Karpas-422 (cell line): ENCODE data around the gene PTPN23. TPM values are rescaled to one million over a fixed set of nuclear protein-coding genes. Genes with fewer than 3 reads are reported as not detected.

Source experiments
- DNase-seq: peaks from one replicate; pipeline ENCODE4 v3.0.0-alpha.2; 2015
- H2AFZ ChIP-seq: fragments of 200-600 bp; sonication (generic); 2 replicates; pipeline ENCODE4 v1.6.1; 2014; ENCODE audit warnings: antibody characterized with exemption, low read length, mixed read lengths
- H3K27ac ChIP-seq: fragments of 200-600 bp; sonication (generic); 2 replicates; pipeline ENCODE4 v1.5.1; 2014; ENCODE audit warnings: mild to moderate bottlenecking, low read length, moderate library complexity
- H3K27me3 ChIP-seq: fragments of 200-600 bp; sonication (generic); 2 replicates; pipeline ENCODE4 v1.6.1; 2014; ENCODE audit warnings: low read length, mixed read lengths
- H3K36me3 ChIP-seq: fragments of 200-600 bp; sonication (generic); 2 replicates; pipeline ENCODE4 v1.6.1; 2014; ENCODE audit warnings: low read length, mixed read lengths; ENCODE audit not compliant: insufficient read depth
- H3K4me1 ChIP-seq: fragments of 200-600 bp; sonication (generic); 2 replicates; pipeline ENCODE4 v1.6.1; 2014; ENCODE audit warnings: mild to moderate bottlenecking, low read length, mixed read lengths
- H3K4me2 ChIP-seq: fragments of 200-600 bp; sonication (generic); 2 replicates; pipeline ENCODE4 v1.6.1; 2014; ENCODE audit warnings: low read length, low read depth, mild to moderate bottlenecking; ENCODE audit not compliant: poor library complexity, severe bottlenecking
- H3K4me3 ChIP-seq: fragments of 200-600 bp; sonication (generic); 2 replicates; pipeline ENCODE4 v1.5.1; 2014; ENCODE audit warnings: mild to moderate bottlenecking, antibody characterized with exemption, low read length, mixed read lengths
- H3K79me2 ChIP-seq: fragments of 200-600 bp; sonication (generic); 2 replicates; pipeline ENCODE4 v1.6.1; 2014; ENCODE audit warnings: mild to moderate bottlenecking, low read length, mixed read lengths
- H3K9ac ChIP-seq: fragments of 200-600 bp; sonication (generic); 2 replicates; pipeline ENCODE4 v1.6.0; 2014; ENCODE audit warnings: low read length
- H3K9me2 ChIP-seq: fragments of 200-600 bp; sonication (generic), shearing (Covaris generic); replicated peaks from 2 replicates; pipeline ENCODE4 v1.6.0; 2014; ENCODE audit warnings: mild to moderate bottlenecking, low read length, moderate library complexity; ENCODE audit not compliant: insufficient read depth
- H3K9me3 ChIP-seq: fragments of 300-700, 200-600 bp; sonication (generic); 2 replicates; pipeline ENCODE4 v1.6.1; 2014; ENCODE audit warnings: low read length, mixed read lengths
- H4K20me1 ChIP-seq: fragments of 200-600 bp; sonication (generic); 2 replicates; pipeline ENCODE4 v1.6.1; 2014; ENCODE audit warnings: mild to moderate bottlenecking, antibody characterized with exemption, low read length, low read depth; ENCODE audit not compliant: insufficient read depth
- total RNA-seq: library from RNA; depleted of rRNA; stranded (reverse); fragments of >200 nt; shearing (Covaris generic); gene quantifications from 2 replicates; pipeline ENCODE4 v1.2.3, GENCODE V29; 2014; ENCODE audit warnings: low replicate concordance; rRNA removed

PTPN23 gene, protein sequence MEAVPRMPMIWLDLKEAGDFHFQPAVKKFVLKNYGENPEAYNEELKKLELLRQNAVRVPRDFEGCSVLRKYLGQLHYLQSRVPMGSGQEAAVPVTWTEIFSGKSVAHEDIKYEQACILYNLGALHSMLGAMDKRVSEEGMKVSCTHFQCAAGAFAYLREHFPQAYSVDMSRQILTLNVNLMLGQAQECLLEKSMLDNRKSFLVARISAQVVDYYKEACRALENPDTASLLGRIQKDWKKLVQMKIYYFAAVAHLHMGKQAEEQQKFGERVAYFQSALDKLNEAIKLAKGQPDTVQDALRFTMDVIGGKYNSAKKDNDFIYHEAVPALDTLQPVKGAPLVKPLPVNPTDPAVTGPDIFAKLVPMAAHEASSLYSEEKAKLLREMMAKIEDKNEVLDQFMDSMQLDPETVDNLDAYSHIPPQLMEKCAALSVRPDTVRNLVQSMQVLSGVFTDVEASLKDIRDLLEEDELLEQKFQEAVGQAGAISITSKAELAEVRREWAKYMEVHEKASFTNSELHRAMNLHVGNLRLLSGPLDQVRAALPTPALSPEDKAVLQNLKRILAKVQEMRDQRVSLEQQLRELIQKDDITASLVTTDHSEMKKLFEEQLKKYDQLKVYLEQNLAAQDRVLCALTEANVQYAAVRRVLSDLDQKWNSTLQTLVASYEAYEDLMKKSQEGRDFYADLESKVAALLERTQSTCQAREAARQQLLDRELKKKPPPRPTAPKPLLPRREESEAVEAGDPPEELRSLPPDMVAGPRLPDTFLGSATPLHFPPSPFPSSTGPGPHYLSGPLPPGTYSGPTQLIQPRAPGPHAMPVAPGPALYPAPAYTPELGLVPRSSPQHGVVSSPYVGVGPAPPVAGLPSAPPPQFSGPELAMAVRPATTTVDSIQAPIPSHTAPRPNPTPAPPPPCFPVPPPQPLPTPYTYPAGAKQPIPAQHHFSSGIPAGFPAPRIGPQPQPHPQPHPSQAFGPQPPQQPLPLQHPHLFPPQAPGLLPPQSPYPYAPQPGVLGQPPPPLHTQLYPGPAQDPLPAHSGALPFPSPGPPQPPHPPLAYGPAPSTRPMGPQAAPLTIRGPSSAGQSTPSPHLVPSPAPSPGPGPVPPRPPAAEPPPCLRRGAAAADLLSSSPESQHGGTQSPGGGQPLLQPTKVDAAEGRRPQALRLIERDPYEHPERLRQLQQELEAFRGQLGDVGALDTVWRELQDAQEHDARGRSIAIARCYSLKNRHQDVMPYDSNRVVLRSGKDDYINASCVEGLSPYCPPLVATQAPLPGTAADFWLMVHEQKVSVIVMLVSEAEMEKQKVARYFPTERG (N-terminal part only)
- total RNA-seq, result 7.9 and 25.5 TPM in 2 replicates

DNA sequence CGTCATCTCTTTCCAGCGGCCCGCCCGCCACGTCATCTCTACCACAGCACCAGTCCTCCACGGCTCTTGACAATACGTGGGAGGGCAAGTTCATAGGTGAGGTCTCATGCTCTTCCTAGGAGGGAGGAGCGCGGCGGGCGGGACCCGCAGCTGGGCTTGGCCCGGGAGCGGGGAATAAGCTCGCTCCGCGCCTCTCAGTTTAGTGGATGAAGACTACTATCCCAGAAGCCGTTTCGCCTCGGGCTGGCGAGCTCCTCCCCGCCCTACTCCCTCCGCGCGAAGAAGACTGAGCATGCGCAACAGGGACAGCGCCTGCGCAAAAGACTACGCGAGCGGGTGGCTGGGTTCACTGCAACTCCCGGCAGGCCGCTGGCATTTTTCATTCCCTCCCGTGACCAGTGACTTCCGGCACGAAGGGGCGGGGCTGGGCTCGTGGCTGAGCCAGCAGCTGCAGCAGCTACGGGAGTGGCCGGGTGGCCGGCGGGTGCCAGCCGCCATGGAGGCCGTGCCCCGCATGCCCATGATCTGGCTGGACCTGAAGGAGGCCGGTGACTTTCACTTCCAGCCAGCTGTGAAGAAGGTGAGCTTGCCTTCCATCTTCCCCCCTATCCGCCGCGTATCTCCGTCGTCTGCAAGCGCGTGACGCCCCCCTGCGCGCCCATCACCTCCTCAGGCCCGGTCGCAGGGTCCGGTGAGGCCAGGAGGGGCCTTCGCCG lies at the start of gene PTPN23:
Gene PTPN23 (plus strand): TSS at position 421 of the 716 bp plus-strand sequence. CDS start 76 bp downstream, at position 497.
- peak; percentile 99 for DNase-seq
- Histone ChIP-seq H3K27me3 (no peaks in the 10 kb centered on the region), H3K9me3 (no peaks in the 10 kb centered on the region), H2AFZ (peak within 1 kb of the TSS; percentile 44; the same call in 1 of the 2 replicates), H3K79me2 (peaks cover 55% of the 10 kb centered on the region), H3K36me3 (no peaks in the 10 kb centered on the region), H3K9ac (peak within 1 kb of the TSS; percentile 89), H3K4me1 (peaks cover 38% of the 10 kb centered on the region), H4K20me1 (peaks cover 16% of the 10 kb centered on the region), H3K4me3 (peak within 1 kb of the TSS; percentile 88), H3K4me2 (peak within 1 kb of the TSS; percentile 94), H3K27ac (peak within 1 kb of the TSS; percentile 77), H3K9me2 (no peaks in the 10 kb centered on the region)

DNA sequence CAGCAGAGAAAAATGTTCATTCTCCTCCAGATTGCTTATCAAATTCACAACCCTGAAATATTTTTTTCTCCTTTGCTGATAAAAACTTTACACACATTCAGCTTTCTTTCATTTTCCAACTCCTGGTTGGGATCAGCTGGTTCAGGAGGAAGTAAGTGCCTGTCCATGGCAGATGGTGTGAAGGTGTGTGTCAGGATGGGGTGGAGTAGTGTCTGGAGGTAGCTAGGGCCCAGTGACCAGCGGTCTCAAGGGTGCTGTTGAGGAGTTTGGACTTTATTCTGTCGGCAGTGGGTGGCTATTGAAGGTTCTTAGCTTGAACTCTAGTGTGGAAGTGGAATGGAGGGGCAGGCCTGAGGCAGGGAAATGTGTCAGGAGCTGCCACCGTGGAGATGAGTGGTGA lies 46.9 kb upstream of the PTPN23 start:
- no peaks in the 10 kb centered on the region for H3K4me1 ChIP-seq

DNA sequence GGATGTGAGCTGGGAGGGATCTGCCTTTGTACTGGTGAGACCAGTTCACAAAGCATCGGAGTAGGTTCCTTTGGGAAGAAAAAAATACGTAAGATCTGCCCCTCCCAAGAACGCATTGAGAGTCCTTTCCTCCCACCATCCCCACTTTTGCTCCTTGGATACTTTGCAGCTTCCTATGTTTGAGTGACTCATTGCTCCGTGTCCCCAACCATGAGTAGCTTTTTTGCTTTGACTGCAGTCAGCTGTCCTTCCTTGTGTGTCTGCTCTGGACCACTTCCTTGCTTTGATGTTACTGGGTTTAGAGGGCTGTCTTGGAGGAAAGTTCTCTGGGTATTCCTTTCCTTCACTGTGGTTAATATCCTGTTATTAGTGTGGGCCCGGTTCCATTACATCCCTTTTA lies 43.2 kb upstream of the PTPN23 start:
- Histone ChIP-seq H3K36me3 (peaks cover 64% of the 10 kb centered on the region), H3K79me2 (0 out of 2 replicates have a peak, but pooled peaks cover 4% of the 10 kb centered on the region), H2AFZ (no peak overlapping the region), H3K4me3 (no peak overlapping the region), H3K27ac (no peak overlapping the region), H3K4me1 (no peaks in the 10 kb centered on the region), H3K9me3 (no peaks in the 10 kb centered on the region), H3K9ac (no peak overlapping the region), H3K9me2 (no peaks in the 10 kb centered on the region), H4K20me1 (no peaks in the 10 kb centered on the region), H3K27me3 (no peaks in the 10 kb centered on the region), H3K4me2 (no peak overlapping the region)
- DNase-seq, result no peak

More for the DNA sequence above, 46.9 kb upstream of the PTPN23 start:
- Histone ChIP-seq H3K4me2 (no peak overlapping the region), H3K27me3 (no peaks in the 10 kb centered on the region), H2AFZ (no peak overlapping the region), H3K4me3 (no peak overlapping the region), H3K27ac (no peak overlapping the region), H3K9me3 (no peaks in the 10 kb centered on the region), H4K20me1 (no peaks in the 10 kb centered on the region), H3K9me2 (no peaks in the 10 kb centered on the region), H3K79me2 (0 out of 2 replicates have a peak, but pooled peaks cover 4% of the 10 kb centered on the region), H3K9ac (no peak overlapping the region), H3K36me3 (peaks cover 59% of the 10 kb centered on the region)
- no peak for DNase-seq

DNA sequence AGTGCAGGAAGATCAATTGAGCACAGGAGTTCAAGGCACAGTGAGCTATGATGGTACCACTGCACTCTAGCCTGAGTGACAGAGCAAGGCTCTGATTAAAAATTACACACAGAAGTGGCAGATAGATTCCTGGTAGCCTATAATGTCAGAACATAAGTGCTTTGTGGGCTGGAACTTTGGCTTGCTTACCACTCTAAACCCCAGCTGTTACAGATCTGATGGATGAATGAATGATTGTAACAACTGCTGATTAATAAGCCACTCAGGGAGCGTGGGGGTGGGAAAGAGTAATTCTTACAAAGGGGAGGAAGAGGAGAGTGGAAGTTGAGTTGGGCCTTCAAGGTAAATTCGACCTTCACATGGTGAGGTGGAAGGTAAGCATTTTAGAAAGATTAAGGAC lies 40.9 kb upstream of the PTPN23 start:
- Histone ChIP-seq H3K27ac (no peak overlapping the region), H3K4me3 (no peak overlapping the region), H3K4me1 (peaks cover 9% of the 10 kb centered on the region), H3K27me3 (no peaks in the 10 kb centered on the region), H4K20me1 (no peaks in the 10 kb centered on the region), H3K9me3 (no peaks in the 10 kb centered on the region), H3K4me2 (no peak overlapping the region), H2AFZ (no peak overlapping the region), H3K9ac (no peak overlapping the region), H3K79me2 (no peaks in the 10 kb centered on the region), H3K9me2 (no peaks in the 10 kb centered on the region), H3K36me3 (peaks cover 56% of the 10 kb centered on the region)
- DNase-seq, result no peak

DNA sequence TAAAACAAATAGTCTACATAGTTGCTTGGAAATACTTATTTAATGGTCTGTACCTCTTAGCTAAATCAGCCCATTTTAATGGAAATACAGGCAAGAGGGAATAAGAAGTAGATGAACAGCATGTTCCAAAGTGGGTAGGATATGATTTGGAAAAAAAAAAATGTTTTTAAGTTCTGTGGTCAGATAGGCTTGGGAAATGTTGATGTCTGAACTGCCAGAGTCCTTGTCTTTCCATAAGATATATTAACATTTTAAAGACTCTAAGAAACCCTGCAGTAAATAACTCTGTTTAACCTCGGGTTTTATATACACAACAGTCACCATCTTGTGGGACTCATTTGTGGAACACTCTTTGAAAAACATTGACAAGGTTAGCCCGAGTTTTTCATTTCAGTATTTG lies 40.0 kb upstream of the PTPN23 start:
- H3K27ac ChIP-seq, result no peak overlapping the region
- H2AFZ ChIP-seq, result no peak overlapping the region
- no peak overlapping the region for H3K4me3 ChIP-seq
- H3K9me2 ChIP-seq, result no peaks in the 10 kb centered on the region
- no peak overlapping the region for H3K9ac ChIP-seq
- H3K36me3 ChIP-seq, result peaks cover 56% of the 10 kb centered on the region; the same call in 1 of the 2 replicates
- 0 out of 2 replicates have a peak, but pooled peaks cover 4% of the 10 kb centered on the region for H3K79me2 ChIP-seq
- no peaks in the 10 kb centered on the region for H3K9me3 ChIP-seq
- H3K27me3 ChIP-seq, result no peaks in the 10 kb centered on the region
- H3K4me2 ChIP-seq, result no peak overlapping the region
- DNase-seq, result no peak
- peaks cover 18% of the 10 kb centered on the region for H3K4me1 ChIP-seq
- H4K20me1 ChIP-seq, result no peaks in the 10 kb centered on the region

DNA sequence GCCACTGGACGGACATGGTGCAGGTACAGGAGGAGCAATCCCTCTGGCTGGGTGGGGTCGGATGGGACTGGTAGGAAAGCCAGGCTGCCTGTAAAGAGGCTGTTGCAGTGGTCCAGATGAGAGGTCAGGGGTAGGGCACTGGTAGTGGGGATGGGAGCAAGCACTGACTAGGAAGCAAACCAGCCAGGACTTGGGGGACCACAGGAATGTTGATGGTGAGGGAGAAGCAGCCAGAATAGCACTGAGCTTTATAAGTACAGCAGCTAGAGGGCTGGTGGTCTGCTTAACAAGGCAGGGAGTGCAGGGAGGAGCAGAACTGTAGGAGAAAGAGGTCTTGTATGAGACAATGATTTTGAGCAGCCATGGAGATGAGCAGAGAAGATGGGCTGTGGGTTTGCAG lies 38.7 kb upstream of the PTPN23 start:
- Histone ChIP-seq H2AFZ (no peak overlapping the region), H3K27ac (no peak overlapping the region), H3K36me3 (peaks cover 46% of the 10 kb centered on the region; the same call in 1 of the 2 replicates), H4K20me1 (no peaks in the 10 kb centered on the region), H3K4me2 (no peak overlapping the region), H3K9me3 (no peaks in the 10 kb centered on the region), H3K9ac (no peak overlapping the region), H3K27me3 (no peaks in the 10 kb centered on the region), H3K4me3 (no peak overlapping the region), H3K79me2 (0 out of 2 replicates have a peak, but pooled peaks cover 4% of the 10 kb centered on the region), H3K4me1 (peaks cover 31% of the 10 kb centered on the region), H3K9me2 (no peaks in the 10 kb centered on the region)
- no peak for DNase-seq

DNA sequence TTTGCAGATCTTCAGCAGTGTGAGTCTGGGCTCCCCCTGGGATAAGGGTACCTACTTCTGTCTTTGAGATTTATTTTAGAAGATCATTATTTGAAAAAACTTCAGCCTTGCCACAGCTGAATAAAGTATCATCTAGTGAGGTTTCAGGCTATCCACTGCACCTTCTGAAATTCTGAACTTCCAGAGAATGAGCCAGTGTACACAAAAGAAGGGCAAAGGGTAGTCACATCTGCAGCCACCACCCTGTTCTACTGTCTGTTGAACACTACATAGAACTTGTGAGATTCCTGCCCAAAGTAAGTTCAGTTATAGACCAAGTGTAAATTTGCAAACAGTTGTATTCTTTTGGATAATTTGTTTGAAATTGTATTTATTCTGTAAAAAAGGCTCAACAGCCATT lies 38.0 kb upstream of the PTPN23 start:
- H3K4me2 ChIP-seq, result no peak overlapping the region
- H3K79me2 ChIP-seq, result 0 out of 2 replicates have a peak, but pooled peaks cover 4% of the 10 kb centered on the region
- H4K20me1 ChIP-seq, result no peaks in the 10 kb centered on the region
- no peak for DNase-seq
- H3K9me2 ChIP-seq, result no peaks in the 10 kb centered on the region
- peaks cover 40% of the 10 kb centered on the region; the same call in 1 of the 2 replicates for H3K36me3 ChIP-seq
- no peaks in the 10 kb centered on the region for H3K27me3 ChIP-seq
- no peak overlapping the region for H2AFZ ChIP-seq
- no peaks in the 10 kb centered on the region for H3K9me3 ChIP-seq
- H3K27ac ChIP-seq, result no peak overlapping the region
- H3K9ac ChIP-seq, result no peak overlapping the region
- H3K4me3 ChIP-seq, result no peak overlapping the region
- peaks cover 38% of the 10 kb centered on the region for H3K4me1 ChIP-seq
